NCI-H345 treated with DMSO at 0.1 percent for 48 hours (cell line): ENCODE results near the gene PRKG1.
"Not testable (repeated sequence)": the region's sequence is repeated elsewhere in the genome, so short reads cannot be mapped to it uniquely, and the experiment has no call there.

Source experiments
- DNase-seq: peaks from one replicate; lab custom pipeline; 2025; ENCODE audit not compliant: unreplicated experiment; lab: John Stamatoyannopoulos, UW

The PRKG1 gene

DNA sequence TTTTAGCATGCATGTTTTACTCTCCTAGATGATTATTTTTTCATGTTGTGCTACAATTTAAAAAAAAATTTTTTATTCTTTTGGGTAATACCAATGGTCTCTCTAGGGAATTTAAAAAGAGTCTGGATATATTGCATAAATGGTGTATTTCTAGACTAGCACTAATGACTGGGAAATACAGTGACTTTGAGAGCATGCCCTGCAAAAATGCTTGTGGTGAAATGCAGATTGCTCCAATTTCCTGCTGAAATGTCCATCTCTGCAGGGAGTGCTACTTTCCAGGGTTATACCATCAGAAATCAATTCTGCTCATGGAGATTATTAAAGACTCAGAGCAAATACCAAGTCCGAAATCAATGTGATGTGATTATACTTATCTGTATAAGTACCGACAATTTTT is 186.1 kb downstream of the PRKG1 start:
- DNase-seq: no peak

DNA sequence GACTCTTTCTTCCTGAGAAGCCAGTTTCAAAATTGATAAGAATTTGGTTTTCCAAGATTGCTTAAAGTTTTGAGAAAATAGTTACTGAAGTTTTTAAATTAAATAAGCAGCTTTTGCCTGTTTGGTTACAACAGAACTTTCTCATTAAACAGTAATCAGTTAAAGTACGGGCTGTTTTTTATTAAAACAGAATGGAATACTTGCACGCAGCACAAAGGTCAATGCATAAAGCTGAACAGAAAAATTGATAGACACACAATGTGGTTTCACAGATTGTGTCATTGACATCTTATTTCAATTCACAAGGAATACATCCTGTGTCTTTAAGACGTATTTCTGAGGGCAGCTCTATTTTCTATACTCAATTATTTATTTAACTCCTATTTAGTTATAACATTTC is 192.2 kb downstream of the PRKG1 start:
- DNase-seq: no peak

DNA sequence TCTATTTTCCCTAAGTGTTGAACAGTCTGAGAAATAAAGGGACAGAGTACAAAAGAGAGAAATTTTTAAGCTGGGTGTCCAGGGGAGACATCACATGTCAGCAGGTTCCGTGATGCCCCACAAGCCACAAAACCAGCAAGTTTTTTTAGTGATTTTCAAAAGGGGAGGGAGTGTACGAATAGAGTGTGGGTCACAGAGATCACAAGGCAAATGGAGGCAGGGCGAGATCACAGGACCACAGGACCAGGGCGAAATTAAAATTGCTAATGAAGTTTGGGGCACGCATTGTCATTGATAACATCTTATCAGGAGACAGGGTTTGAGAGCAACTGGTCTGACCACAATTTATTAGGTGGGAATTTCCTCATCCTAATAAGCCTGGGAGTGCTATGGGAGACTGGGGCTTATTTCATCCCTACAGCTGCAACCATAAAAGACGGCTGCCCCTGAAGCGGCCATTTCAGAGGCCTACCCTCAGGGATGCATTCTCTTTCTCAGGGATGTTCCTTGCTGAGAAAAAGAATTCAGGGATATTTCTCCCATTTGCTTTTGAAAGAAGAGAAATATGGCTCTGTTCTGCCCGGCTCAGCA is 193.8 kb downstream of the PRKG1 start:
- not testable (repeated sequence) for DNase-seq

DNA sequence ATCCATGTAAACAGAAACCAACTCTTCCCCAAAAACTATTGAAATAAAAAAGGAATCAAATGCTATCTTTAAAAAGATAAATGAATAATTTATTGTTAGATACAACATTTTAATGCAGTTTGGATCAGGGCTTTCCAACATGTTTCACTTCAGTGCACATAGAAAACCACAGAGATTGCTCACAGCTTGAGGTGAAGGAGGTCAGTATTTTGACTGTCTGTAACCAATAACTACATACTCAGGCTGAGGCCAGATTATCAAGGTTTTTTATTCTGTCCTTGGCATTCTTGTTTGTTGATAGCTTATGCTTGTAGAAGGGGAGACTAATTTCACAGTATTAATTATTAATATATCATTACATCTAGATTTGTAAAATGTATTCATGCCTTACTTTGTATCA is 195.5 kb downstream of the PRKG1 start:
- no peak for DNase-seq

DNA sequence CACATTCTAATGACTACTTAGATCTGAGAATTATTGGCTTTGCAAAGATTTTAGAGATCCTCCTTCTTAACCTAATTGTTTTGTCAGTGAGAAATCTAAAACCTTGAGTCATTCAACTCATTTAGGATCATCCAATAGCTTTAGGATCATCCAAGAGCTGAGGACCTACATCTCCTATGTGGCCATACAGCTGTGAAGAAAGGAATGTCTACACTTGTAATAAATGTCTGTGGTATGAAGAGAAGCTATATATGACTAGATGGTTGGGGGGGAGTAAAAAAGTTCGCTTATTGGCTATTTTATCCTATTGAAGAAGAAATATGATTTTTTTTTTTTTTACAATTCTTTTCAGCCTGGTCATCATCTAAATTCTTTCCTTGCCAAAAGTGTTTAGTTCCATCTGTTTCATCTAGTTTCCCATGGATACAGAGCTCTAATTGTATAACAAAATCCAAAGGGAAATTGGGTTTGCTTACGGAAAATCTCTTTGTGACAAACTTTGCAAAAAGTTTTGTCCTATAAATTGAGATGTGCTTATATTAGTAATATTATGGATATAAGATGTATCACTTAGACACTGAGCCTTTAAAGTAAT is 196.7 kb downstream of the PRKG1 start:
- no peak for DNase-seq

DNA sequence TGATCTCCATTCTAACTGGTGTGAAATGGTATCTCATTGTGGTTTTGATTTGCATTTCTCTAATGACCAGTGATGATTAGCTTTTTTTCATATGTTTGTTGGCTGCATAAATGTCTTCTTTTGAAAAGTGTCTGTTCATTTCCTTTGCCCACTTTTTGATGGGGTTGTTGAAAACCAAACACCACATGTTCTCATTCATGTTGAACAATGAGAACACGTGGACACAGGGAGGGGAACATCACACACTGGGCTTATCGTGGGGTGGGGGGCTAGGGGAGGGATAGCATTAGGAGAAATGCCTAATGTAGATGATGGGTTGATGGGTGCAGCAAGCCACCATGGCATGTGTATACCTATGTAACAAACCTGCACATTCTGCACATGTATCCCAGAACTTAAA is 197.8 kb downstream of the PRKG1 start:
- not testable (repeated sequence) for DNase-seq

DNA sequence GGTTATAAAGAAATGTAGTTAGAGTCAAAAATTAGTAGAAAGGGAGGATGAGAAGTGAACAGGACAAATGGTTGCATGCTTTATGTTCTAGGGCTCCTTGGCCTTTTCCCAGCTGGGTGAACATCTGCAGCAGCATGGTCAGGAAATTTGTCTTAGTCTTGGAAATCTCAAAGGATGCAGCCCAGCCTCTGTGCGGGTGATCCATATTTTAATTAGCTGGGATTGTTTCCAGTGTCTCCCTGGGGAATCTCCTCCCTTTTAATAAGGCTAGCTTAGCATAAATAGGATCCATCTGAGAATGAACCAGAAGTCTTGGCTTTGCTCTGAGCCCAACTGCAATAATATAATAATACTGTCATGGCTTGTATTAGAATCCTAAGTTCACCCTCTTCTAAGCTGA is 198.3 kb downstream of the PRKG1 start:
- DNase-seq: no peak

DNA sequence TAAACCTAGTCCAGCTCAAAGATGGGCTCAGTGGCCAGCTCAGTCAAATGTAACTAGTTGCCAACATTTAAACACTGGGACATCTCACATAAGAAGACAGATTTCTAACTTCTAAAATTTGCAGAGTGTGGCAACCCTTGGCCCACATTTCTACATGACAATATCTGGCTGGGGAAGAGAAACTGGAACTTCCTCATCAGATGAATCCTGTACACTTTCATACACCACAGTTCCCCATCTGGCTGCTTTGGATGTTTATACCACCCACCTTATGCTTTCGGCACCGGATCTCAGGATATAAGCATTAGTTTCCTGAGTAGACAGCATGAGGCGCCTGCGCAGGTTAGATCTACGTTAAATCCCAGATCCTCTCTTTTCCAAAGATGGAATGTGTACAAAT is 199.3 kb downstream of the PRKG1 start:
- no peak for DNase-seq

DNA sequence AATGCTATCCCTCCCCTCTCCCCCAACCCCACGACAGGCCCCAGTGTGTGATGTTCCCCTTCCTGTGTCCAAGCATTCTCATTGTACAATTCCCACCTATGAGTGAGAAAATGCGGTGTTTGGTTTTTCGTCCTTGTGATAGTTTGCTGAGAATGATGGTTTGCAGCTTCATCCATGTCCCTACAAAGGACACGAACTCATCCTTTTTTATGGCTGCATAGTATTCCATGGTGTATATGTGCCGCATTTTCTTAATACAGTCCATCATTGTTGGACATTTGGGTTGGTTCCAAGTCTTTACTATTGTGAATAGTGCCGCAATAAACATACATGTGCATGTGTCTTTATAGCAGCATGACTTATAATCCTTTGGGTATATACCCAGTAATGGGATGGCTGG is 201.8 kb downstream of the PRKG1 start:
- DNase-seq: not testable (repeated sequence)

DNA sequence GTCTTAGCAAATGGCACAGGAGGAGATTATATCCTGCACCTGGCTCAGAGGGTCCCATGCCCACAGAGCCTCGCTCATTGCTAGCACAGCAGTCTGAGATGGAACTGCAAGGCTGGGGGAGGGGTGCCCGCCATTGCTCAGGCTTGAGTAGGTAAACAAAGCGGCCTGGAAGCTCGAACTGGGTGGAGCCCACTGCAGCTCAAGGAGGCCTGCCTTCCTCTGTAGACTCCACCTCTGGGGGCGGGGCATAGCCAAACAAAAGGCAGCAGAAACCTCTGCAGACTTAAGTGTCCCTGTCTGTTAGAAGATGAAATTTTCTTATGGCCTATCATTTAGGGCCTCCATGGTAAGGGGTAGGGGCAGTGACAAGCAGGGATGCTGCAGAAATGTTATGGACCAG is 207.1 kb downstream of the PRKG1 start:
- DNase-seq: not testable (repeated sequence)

DNA sequence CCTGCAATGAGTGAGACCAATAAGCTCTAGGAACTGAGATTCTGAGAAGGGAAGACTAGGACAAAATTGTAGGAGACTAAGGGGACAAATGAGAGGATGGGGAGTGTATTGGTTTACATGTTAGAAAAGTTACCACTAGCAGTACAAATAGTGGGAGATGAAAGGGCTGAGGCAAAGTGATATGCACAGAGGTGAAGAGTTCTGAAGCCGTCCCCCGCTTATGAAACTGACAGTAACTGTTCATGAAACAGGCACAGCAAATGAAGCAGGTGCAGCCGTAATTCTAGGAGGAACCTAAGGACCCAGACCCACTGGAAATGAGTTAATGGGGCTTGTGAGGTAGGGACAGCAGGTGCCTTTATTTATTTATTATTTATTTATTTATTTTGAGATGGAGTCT is 211.3 kb downstream of the PRKG1 start:
- no peak for DNase-seq

DNA sequence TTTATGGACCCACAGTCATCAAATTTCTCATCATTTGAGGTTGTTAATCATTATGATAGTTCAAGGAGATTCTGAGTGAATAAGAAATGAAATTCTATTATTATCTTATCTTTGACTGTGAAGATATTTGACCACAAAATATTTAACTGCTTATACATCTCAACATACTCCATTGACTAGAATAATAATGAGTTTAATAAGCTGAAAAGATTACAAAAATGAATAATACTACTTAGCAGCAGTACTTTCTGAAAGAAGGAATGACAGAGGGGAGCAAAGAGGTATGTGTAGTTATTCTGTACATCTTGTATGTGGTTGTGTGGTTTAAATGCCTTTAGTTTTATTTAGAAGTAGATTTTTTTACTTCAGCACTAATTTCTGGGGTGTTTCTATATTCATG is 214.2 kb downstream of the PRKG1 start:
- no peak for DNase-seq

DNA sequence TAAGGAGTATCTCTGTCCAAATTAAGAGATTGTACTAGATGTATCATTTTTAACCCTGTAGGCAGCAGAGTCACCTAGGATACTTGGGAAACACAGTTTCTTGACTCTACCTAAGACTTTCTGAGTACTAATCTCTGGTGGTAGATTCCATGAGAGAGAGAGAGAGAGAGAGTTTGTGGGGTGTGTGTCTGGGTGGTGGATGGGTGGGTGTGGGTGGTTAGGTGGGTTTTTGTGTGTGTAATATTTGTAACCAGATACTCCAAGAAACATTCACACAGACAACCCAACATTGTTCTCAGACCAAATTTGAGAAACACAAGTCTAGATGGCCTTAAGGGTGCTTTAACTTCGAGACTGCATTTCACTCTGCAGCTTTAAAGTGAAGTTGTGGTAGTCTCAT is 215.2 kb downstream of the PRKG1 start:
- DNase-seq: no peak

DNA sequence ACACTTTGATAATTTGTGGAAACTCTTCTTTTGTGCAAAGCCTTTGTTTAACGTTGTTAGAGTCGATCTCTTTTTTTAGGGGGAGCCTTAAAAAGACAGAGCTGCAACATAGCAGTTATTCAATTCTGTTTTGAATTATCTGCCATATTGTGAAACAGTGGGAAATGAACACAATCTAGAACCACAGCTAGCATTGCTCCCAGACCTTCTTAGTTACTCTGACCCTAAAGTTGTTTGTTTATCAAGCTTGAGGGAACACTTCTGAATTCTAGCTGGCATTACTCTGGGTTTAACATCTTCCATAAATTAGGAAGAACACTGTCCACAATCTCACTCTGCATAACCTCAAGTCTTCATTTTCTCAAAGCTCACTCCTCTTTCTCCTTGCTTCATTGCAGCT is 217.7 kb downstream of the PRKG1 start:
- no peak for DNase-seq

DNA sequence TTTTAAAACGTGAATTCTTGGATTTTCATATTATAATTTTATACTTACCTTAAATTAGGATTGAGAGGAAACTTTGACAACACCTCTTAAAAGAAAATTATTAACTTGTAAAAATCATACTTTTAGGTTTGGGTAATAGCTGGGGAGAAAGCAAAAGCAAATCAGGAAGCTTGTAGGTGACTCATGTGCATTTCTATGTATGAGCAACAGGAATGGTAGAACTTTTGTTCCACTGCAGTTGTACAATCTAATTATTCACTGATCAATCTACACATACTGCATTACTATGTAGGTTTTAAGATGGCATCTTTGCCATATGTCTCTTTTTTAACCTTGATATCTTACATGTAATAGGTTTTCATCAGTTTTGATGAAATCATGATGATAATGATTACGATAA is 223.2 kb downstream of the PRKG1 start:
- DNase-seq: no peak

DNA sequence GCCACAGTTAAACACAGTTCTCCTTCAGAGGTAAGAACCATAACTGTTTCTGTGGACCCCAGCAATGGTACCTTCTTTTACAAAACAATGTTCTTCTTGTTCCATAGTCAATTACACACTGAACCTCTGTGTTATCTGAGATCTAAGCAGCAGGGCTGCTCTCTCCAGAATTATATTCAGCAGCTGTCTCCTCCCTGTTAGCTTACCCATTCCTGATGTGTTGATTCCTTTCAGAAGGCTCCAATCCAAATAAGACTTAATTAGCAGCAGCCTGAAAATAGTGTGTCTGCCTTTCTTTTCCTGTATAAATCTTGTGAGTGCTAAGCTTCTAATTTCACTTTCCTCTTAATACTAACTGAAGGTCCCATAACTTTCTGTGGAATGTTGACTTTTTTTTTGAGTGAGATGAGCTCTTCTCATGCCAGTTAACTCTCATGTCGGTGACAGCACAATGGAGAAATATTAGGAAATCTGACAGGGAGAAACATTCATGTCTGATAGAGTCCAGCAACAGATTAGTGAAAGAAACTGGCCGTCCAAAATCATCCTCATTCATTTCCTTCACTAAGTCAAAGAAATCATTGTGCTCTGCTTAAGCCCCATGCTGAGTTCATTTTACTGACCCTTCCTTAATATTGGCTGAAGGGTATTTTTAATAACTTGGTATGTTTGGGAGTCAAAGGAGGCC is 226.5 kb downstream of the PRKG1 start:
- DNase-seq: no peak

DNA sequence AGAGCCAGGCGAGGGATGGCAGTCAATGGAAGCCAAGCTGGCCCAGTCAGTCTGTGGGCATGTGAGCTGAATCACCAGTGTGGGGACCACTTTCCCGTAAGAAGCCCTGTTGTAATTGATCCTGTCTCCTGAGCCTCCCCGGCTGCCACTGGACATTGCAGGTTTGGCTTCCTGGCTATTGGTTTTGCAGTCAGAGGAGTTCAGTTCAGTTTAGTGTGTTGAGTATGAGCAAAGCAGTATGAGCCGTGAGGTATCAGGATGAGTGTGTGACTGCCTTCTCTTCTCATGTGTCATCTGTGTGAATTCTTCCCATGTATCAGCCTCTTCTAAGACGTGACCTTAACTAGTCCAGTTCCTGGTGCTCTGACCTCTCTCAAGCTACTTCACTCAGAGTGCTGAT is 227.4 kb downstream of the PRKG1 start:
- DNase-seq: no peak

DNA sequence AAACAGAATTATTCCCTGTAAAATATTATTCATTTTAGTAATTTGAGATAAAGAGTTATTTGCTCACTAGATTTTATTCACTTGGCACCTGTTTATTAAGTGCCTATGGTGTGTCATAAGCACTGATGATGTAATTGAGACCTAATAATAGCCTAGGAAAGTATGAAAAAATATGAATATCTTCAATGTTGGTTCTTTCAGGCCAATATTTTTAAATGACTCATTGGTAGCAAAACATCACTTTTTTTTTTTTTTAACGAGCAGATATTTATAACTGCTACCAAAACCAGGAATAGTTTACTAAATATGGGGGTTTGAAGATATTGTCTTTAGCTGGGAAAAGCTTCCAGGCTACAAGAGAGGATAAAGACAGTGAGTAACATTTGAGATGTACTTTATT is 228.0 kb downstream of the PRKG1 start:
- DNase-seq: no peak

DNA sequence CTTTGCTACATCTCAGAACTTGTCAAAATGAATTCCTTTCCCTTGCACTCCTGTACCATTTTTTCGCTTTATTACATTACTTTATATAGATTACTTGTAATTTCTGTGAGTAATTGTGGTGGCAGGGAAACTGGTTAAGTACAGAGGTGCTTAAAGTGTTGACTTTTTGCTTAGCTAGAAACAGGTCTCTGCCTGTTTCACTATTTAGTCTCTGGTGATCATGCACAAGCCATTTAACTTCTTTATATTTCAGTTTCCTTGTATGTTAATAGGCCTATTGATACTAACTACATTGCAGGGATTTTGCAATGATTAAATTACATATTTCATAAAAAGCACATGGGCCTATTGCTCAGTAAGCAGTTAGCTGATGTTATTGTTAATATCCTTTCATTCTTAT is 233.8 kb downstream of the PRKG1 start:
- DNase-seq: no peak

DNA sequence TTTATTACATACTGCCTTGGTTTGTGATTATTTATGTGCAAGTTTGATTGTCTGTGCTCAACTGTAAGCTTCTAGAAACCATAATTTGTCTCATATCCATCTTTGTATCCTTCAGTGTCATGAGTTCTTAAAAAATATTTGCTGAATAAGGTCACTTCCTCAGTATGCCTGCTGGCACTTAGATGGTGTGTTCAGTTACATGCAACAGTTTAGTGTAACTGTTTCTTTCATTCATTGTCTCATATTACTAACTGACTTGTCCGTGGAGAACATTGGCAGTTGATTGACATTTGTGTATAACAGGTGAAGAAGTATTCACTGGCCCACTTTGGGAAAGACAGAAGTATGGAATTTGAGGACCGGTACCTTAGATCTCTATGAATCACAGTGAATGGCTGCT is 236.9 kb downstream of the PRKG1 start:
- no peak for DNase-seq

DNA sequence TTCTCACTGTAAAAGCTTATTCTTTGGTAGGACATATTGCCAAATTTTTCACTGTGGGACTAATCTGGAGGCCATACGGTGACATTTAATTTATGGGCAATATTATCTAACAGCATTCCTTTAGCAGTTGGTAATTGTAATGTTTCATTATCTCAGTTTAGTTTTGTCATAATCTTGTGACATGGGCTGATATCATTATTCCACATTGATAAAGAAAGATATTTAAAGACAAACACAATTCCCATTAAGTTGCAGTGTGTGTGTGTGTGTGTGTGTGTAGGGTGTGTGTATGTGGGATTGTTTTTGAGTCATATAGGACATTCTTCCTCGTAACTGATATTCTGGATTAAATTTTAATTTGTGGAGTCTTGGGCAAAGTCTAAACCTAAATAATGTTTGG is 238.5 kb downstream of the PRKG1 start:
- no peak for DNase-seq

DNA sequence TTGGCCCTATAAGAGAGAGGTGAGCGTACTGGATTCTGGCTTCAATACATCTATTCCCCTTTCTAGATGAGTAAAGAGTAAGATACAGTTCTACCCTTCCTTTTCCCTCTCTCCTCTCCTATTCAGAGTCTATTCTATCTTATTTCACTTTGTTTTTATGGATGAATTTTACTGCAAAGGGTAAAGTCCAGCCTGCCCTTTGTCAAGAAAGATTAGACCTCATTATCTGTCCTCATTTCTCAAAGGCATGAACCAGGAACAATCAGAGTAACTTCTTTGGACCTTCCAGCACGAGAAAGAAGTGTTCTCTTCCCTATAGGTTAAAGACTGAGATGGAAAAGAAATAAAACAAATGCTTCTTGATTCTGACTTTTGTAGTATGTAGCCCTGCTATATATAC is 239.0 kb downstream of the PRKG1 start:
- DNase-seq: no peak
